ENCODE measurements around the gene ACTL8.

DNA sequence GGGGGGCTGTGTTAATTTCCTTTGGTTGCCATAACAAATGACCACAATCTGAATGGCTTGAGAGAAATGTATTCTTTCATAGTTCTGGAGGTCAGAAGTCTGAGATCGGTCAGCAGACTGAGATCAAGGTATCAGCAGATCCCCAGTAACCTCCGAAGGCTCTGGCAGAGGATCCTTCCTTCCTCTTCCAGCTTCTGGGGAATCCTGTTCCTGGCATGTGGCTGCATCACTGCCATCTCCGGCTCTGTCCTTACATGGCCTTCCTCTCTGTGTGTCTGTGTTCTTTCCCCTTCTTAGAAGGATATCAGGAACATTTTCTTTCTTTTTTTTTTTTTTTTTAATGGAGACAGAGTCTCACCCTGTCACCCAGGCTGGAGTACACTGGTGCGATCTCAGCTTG lies 25.8 kb downstream of the ACTL8 start:
- TF ChIP-seq, protein P1, sequence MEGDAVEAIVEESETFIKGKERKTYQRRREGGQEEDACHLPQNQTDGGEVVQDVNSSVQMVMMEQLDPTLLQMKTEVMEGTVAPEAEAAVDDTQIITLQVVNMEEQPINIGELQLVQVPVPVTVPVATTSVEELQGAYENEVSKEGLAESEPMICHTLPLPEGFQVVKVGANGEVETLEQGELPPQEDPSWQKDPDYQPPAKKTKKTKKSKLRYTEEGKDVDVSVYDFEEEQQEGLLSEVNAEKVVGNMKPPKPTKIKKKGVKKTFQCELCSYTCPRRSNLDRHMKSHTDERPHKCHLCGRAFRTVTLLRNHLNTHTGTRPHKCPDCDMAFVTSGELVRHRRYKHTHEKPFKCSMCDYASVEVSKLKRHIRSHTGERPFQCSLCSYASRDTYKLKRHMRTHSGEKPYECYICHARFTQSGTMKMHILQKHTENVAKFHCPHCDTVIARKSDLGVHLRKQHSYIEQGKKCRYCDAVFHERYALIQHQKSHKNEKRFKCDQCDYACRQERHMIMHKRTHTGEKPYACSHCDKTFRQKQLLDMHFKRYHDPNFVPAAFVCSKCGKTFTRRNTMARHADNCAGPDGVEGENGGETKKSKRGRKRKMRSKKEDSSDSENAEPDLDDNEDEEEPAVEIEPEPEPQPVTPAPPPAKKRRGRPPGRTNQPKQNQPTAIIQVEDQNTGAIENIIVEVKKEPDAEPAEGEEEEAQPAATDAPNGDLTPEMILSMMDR (IDR thresholded peaks at IDR 0.05): no peak
- no peak for TF ChIP-seq POLR2A (IDR thresholded peaks at IDR 0.05)

All from ovary (tissue), 3 donors.